ENCODE data around the gene HOXC10.

The HOXC10 gene

DNA sequence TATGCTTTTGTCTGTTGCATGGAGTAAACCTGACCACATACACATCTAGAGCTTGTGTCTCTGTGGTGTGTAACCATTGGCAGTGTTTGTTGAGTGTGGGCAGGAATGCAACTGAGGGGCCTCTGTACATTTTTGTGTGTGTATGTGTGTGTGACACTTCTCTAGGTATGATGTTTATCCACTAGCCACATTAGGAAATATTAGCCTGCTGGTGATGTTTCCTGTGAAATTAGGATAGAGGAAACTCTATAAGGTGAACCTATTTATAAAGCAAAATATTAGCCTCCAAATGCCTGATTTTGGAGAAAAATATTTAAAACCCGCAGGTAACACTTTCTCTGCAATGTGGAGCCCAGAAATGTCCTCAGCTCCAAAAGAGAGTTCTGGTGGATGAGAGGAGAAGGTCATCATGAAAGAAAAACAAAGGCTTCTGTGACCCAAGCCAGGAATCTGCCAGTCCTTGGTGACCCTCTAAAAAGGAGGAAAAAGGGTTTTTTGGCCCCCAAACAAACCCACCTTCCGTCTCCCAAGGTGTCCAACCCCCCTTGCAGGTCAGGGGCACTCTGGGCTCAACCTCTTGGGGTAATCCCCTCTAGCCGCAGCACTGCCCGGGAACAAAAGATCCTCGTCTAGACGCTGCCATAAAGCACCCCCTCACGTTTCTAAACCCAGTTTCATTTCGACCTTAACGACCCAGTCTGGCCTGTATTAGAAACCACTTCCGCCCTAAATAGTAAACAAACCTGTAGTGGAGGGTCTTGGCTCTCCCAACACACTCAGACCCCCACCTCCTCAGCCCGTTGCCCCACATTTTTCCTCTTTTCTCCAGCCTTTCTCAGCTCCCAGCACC lies 7.1 kb upstream of the HOXC10 start:
- DNase-seq, result no peak

DNA sequence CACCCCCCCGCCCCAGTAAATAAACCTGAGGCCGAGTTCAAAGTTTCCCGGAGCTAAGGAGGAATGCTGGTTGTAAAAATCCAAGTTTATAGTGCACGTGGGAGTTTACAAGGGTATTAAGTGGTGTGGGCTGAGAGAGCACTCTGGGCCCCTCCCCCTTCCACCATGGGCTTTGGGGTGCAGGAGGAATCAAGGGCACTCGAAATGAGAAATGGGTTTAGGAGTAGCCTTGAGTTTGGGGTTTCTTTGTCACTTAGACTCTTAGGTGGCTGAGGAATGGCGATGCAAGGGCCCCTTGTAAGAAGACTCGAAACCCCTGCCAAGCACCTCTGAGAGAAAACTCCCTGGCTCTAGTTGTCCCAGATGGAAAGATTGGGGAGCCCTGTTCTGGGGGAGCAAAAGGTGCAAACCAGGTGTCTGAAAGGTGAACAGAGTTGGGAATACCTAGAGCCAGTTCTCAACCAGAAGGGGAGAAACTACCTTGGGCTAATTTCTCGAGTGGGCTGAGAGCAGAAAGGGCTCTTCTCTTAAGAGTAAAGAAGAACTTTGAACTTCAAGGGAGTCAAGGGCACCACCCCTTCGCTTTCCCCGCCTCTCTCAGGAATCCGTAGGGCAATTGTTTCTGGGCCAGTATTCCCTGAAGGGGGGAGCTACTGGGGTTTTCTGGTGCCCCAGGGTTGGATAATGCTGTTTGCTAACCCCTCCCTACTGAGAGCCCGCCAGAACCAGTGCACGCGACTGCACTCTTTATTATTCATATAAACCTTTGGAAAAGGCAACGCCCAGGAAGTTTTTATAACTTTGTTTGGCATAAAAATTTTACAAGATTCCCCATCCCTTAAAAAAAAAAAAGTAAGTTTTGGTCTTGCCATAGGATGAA lies 6.2 kb upstream of the HOXC10 start:
- no peak for DNase-seq

DNA sequence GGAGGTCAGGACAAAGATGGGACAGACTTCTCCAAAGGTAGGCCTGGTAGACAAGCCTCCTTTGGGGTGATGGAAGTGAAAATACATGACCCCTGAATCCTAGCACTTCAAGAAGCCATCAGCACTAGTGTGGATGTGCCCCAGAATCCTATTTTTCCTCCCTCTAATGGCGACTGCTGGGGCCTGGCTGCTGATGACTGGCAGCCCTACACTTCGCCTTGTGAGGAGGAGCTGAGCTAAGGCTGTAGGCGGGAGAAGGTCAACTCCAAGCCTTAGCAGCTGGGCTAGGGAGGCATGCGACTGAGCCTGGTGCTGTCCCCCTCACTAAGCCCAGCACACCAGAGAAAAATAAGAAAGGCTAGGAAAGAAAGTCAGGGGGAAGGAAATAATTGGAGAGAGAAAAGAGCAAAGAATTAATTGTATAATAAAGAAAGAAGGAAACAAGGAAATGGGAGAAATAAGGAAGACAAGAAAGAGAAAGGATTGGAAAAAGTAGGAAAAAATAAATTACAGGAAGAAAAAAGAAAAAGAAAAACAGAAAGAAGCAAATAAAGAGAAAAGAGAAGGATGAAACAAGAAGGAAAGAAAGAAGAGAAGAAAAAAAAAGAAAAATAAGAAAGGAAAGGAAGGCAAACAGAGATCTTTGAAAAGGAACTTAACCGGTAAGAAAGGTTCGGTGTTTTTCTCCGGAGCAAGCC lies 4.7 kb upstream of the HOXC10 start:
- no peak for DNase-seq

DNA sequence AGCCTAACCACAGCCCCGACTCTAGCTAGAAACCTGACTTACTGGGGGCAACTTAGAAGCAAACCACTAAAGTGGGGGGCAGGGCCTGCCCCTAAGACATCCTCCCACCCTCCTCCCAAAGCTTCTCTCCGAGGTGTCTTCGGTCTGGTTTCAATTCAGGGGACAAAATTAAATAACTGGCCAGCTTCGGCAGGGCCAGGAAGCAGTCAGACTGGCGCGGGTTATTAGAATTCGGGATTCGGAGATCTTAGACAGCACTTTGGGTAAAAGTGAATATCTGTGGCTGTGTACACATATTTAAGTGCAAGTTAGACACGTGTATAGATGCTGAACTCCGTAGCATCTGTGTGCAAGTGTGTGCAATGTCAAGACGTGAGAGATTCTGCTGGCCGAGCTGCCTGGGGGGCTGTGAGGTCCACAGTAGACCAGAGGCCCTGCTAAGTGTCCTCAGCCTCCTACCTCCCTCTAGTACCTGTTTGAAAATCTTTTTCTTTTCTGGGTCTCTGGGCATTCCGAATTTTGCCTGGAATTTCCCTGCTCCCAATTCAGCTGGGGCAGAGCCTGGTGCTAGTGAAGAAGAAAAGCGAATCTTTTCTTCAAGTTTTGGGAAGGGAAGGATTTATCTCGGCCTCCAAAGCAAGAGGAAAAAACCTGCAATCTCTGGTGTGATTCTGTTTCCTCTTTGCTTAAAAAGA lies 4.0 kb upstream of the HOXC10 start:
- DNase-seq, result no peak

DNA sequence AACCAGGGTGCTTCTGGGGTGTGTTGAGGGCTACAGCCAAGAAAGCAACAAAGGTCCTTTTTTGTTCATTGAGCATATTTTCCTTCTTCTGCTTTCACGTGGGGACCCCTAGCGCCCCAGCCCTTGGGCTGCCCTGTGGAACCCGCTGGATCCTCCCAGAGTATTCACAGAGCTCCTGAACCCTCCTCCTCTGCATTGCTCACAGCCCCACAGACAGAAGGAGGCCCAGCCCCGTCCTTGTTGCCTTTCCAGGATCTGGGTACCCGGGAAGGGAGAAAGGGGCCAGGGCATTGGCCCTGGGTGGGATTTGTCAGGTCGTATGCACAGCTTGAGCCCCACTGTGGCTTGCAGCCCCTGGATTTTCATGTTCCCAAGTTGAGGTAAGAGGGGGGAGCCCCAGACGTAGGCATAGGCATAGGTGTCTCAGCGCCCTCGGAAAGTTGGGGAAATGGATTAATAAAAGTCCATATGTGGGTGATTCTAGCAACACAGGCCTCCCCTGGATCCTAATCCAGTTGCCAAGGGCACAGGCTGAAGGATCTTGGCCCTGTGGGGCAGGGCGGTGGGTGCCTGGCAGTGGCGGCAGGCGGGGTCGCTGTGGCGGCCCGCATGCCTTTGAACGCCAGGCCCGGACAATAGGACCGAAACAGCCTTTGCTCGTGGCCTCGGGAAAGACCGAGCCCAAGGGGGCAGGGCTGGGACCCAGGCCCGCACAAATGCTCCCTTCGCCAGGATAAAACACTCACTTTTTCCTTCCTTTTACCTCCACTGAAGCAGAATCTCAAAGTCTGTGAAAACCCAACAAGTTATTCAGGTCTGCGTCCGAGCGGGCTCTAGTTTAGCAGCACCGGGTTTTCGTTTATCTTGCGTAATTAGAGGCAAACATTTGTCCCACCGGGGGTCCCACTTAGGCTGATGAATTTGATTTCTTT lies 3.0 kb upstream of the HOXC10 start:
- DNase-seq, result no peak

DNA sequence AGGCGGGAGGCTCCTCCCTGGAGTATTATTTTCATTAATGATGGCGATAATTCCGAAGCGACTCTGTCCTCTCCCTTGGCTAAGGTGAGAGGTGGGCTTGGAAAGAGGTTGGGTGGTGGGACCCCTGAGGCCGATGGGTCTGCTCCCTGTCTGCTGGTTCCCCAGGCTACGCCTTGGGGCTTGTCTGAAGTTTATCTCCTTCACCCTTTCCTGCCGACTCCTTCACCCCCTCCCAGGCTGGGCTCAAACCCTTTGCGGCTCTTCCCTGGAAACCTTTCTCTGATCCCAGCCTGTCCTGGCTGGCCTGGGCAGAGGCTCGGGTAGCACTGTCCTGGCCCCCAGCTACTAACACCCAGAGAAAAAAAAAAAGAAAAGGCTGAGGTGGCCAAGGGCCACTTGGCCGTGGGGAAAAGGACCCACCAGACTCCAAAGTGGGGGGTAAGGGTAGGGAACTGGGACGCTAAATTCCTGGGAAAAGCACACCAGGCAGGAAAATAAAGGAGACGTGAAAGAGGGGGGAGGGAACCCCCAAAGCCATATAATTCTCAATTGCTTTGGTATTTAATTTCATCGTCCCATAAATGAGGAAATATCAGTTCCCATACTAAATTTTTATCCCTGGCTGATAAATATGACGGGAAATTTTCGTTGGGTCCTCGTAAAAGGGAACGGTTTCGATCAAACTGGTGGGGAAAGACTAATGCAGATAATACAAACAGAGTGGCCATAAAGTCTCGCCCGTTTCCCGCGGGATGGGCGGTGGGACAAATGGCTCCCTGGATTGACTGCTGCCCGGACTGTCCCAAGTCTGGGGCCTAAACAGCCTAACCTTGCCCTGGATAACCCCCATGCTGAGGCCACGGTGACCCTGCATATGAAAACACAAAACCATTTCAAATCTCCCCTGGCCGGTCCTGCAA lies 2.0 kb upstream of the HOXC10 start:
- no peak for DNase-seq

DNA sequence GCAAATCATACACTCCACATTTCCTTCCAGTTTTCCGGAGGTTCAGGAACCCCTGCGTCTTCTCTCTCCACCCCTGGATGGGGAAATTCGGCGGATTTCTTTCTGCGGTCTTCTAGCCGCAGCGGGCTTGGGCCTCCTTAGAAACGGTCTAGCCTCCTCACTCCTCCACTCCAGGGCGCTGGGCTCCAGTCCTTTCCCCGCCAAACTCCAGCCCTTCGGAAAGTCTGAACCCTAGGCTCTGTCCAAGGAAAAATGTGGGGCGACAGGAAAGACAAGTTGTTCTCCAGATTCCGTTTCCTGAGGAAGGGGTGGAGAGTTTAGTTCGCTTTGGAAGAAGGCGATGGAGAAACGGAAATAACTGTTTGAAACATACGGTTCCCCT lies 1.4 kb upstream of the HOXC10 start:
- peak in 1 of 2 donors; percentile 22 for DNase-seq

DNA sequence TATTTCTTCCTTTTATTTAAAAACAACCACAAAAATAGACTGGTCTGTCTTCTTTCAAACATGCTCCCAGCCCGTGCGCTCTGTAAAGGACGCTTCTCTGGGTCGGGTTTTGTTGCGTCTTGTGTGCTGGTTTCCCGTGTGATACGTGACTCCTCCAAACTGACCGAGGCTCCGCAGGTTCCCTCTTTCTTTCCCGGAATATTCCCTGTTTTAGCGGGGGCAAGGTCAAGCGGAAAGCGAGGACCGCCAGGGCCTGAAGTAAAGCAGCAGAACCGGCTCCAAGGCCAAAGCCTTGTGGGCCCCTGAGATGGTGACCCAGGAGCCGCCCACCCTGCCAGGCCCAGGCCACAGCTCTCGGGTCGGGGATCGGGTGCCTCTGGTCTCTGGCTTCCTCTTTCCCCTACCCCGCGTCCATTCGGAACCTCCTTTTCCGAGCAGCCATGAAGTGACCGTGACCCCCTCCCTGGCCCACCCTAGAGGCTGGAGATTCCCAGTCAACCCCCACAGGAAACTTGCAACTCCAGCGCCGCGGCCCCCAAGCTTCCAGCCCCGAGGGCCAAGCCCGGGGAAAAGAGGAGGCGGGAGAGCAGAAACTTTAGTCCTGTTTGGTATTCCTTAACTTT lies 885 bp upstream of the HOXC10 start:
- DNase-seq, result no peak

DNA sequence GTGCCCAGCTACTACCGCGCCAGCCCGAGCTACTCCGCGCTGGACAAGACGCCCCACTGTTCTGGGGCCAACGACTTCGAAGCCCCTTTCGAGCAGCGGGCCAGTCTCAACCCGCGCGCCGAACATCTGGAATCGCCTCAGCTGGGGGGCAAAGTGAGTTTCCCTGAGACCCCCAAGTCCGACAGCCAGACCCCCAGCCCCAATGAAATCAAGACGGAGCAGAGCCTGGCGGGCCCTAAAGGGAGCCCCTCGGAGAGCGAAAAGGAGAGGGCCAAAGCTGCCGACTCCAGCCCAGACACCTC lies 697 bp downstream of the HOXC10 start:
- DNase-seq, result no peak

DNA sequence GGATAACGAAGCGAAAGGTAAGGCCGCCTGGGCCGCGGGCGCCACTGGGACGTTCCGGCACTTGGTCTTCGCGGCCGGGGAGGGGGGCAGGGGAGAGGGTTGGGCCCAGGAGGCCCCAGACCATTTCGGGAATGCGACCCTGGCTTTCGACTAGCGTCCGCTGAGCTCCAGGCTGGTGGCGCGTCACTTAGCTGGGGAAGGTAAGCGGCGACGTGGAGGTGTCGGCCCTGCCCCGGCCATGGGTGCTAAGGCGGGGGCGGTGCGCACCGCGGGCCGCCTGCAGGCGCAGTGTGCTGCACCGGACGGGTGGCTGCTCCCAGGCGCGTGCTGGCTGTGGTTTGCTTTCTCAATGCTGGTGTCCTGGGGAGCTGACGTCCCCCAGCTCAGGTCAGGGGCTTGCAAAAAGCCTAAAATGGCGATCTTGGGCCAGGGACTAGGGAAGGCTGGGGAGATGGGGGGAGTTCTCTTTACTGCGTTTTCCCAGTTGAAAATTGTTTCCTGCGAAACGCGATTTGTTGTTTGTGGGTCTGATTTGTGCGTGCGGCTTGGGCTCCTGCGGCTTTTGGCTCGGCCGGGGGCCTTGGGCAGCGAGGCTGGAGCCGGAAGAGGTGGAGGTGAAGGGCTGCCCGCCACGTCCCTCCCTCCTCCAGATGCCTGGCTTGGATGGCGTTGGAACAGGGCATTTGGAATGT lies 1.2 kb downstream of the HOXC10 start:
- no peak for DNase-seq

DNA sequence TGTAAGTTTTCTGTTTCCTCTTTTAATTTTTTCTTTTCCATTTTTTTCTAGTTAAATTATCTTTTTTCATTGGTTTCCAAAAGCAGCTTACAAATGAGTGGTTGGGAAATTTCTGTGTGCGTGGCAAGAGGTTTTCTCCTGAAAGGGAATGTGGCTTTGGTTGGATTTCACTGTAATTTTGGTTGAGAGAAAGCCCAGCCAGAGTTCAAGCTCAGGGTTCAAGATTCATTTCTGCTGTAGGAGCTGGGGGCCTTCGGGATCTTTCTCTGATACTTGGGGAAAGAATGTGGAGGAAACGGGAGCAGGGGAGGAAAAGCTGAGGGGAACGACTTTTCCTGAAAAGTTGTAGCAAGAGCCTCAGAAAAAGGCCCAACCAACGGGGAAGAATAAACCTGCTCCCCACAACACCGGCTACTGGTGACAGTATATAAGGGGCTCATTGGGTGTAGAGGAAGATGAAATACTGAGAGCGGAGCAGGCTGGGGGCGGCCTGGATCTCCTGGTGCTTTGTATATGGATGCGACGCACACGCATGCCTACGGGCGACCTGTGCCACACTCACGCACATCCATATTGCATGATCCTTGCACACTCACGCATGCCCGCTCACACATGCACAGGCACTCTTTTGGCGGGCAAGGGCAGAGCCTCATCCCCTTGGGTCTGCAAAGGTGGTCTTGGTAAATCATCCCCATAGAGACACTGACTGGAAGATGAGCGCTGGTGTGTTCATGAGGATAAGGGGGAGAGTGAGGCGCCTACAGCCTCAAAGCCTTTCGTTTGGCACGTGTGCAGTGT lies 1.9 kb downstream of the HOXC10 start:
- DNase-seq, result no peak

DNA sequence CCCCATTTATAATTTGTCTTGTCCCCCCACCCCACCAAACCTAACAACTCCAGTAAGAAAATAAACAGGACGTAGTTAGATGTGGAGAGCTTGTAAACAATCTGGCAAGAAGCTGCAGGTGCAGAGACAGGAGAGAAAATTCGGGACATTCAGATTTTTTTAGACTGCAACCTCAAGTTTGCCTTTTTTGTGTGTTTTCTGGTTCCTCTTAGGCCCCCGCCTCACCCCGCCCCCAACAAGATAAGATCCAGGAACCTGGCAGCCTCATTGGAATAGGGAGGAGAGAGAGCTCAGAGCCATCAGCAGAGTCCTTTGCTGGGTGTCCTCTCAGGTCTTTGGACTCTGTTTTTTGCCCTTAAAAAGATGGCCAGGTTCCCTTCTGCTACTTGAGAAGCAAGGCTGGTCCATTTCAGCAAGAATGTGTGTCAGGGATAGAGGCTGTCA lies 2.9 kb downstream of the HOXC10 start:
- DNase-seq, result no peak

DNA sequence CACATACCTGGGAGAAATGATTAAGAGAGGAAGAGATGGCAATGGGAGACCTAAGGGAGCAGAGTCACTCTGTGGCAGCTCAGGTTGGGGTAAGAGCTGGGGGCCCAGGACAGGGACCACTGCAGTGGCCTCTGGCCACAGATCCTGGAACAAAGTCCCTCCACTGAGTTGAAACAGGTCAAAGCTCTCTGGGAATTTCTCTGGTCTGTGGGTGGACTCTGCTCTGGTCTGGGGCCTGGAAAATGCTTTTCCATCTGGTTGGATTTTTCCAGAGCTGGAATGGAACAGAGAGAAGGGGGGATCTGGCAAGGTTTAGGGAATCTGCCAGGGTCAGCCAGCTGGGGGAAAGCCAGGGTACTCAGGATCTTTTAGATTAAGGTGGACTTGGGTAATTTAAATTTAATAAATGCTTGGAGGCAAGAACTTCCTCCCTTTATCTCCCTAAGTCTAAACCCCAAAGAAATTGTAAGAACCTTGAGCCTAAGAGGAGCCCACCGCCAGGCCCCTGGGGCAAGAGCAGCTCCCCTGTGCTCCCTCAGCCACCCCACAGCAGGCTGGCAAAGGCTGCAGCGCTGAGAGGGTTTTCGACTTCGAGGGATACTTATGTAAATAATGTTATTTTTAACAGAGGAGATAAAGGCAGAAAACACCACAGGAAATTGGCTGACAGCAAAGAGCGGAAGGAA lies 3.7 kb downstream of the HOXC10 start:
- DNase-seq, result no peak

DNA sequence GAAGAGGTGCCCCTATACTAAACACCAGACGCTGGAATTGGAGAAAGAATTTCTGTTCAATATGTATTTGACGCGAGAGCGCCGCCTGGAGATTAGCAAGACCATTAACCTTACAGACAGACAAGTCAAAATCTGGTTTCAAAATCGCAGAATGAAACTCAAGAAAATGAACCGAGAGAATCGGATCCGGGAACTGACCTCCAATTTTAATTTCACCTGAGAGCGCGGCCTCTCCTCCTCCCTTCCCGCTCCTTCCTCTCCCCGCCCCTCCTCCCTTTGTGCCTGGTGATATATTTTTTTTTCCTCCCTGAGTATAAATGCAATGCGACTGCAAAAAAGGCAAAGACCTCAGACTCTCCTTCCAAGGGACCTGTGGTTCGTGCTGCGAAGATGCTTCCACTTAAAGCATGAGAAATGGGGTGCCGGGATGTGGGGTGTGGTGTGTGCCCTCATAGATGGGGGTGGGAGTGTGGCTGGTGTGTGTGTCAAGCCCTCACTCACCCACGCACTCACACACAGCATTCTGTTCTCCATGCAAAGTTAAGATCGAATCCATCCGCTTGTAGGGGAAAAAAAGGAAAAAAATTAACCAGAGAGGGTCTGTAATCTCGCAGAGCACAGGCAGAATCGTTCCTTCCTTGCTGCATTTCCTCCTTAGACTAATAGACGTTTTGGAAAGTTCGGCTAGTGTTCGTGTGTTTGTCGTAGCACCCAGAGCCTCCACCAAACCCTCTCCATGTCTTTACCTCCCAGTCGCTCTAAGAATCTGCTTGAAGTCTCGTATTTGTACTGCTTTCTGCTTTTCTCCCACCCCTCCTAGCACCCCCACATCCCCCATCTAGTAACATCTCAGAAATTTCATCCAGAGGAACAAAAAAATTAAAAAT lies 4.5 kb downstream of the HOXC10 start:
- DNase-seq, result peak; percentile 6 to 22

DNA sequence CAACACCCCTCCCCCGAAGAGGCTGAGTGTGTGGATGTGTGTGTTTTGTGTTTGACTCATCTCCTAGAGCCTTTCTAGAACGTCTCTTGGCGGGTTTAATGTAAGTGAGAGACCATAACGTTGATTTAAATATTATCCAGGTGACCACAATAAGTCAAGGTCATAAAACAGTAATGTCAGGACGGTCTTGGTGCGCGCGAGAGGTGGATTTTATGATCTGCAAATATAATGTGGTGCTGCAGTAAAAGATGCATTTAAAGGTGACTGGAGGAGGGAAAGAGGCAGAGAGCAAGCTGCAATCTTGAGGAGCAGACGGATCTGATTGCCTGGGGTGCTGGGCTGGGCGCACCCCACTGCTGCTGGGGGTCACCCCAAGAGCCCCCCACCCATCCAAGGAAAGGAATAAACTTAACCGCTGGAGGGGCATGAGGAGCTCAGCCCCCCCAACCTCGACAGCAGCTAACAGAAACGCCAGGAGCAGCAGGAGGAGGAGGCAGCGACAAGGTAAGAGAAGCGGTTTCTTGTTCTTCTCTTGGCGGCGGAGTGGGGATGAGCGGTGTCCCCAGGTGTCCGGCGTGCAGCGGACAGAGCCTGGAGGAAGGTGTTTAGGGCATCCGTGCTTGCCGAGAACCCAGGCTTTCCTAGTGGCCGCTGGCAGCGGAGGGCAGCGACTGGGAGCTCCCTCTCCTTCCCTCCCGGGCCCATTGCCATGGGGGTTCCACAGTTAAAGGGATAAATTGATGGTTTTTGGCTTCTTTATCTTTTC lies 5.5 kb downstream of the HOXC10 start:
- no peak for DNase-seq

DNA sequence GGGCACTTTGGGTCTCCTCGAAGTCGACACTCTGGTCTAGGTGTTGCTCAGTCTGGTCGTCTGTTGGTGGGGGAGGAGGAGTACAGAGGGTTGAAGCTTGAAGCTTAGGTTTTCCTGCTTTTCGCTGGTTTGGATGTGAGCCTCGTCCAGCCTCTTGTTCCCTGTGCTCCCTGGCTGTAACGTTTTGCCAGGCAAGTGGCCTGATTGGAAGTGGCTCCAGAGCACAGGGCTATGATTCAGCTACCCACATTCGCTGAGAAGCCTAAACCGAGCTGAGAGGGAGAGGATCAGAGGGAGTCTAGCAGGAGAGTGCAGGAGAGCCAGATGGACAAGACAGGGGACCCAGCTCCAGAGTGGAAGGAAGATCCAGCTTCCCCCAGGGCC lies 6.1 kb downstream of the HOXC10 start:
- DNase-seq, result no peak

All from inflammatory macrophage (primary cell).